PFSK-1 (cell line): ENCODE results near the gene CMTR2.

Experiments used
- FOXP2 ChIP-seq: optimal IDR thresholded peaks from 2 replicates; pipeline ENCODE3; 2011; ENCODE audit warnings: borderline replicate concordance, control low read depth, inconsistent platforms; ENCODE audit not compliant: insufficient read depth; ENCODE audit errors: extremely low read length, extremely low read depth
- POLR2AphosphoS5 ChIP-seq: IDR thresholded peaks from 2 replicates; pipeline ENCODE4 v1.6.1; 2012; ENCODE audit warnings: low read depth, mild to moderate bottlenecking, control low read depth, low read length, moderate library complexity
- REST ChIP-seq, 2 experiments: IDR thresholded peaks; 2 replicates each; pipeline versions ENCODE4 v1.6.1 to v1.8.0; 2011 to 2012; ENCODE audit warnings: low read depth in 2 of 2, low read length in 2 of 2, control low read depth in 1 of 2, inconsistent platforms in 1 of 2, mild to moderate bottlenecking in 1 of 2, moderate library complexity in 1 of 2; ENCODE audit not compliant: insufficient read depth in 1 of 2
- SIN3A ChIP-seq: IDR thresholded peaks from 2 replicates; pipeline ENCODE4 v1.6.1; 2012; ENCODE audit warnings: mild to moderate bottlenecking, low read length, moderate library complexity, borderline replicate concordance; ENCODE audit not compliant: insufficient read depth
- TAF1 ChIP-seq: IDR thresholded peaks from 2 replicates; pipeline ENCODE4 v1.6.1; 2012; ENCODE audit warnings: low read length, control low read depth, borderline replicate concordance; ENCODE audit not compliant: insufficient read depth

- TF ChIP-seq REST (IDR thresholded peaks at IDR 0.05; ENCODE audit: insufficient read depth in 1 of 2, low read depth in 2 of 2, low read length in 2 of 2): no peak
- no peak for TF ChIP-seq POLR2AphosphoS5
- TF ChIP-seq SIN3A: no peak
- no peak for TF ChIP-seq TAF1
- no peak for TF ChIP-seq FOXP2
These were observed 26.8 kb downstream of the CMTR2 start for GRCh38 chr16:71262391-71262790.
